Mesodermal cell (in vitro differentiated cells): ENCODE measurements around the gene PALM.

ENCODE experiments used
- H3K27ac ChIP-seq: 2 replicates; pipeline ENCODE4 v1.7.0; 2013; ENCODE audit warnings: mild to moderate bottlenecking, low read depth, low read length, moderate library complexity; ENCODE audit not compliant: severe bottlenecking
- H3K36me3 ChIP-seq: 2 replicates; pipeline ENCODE4 v1.7.1; 2013; ENCODE audit warnings: mild to moderate bottlenecking, low read length, moderate library complexity; ENCODE audit not compliant: control insufficient read depth, insufficient read depth
- H3K4me1 ChIP-seq: one replicate; pipeline ENCODE4 v1.7.1; 2013; ENCODE audit warnings: mild to moderate bottlenecking, low read length; ENCODE audit not compliant: insufficient read depth, control insufficient read depth, poor library complexity, severe bottlenecking
- H3K4me3 ChIP-seq: 2 replicates; pipeline ENCODE4 v1.7.0; 2013; ENCODE audit warnings: low read length, control low read depth, mild to moderate bottlenecking; ENCODE audit not compliant: insufficient read depth, poor library complexity, severe bottlenecking; ENCODE audit errors: extremely low read depth
- H3K9me3 ChIP-seq: 2 replicates; pipeline ENCODE4 v1.7.1; 2013; ENCODE audit warnings: mild to moderate bottlenecking, low read length, moderate library complexity; ENCODE audit not compliant: control insufficient read depth
- WGBS, 2 experiments: methylation state at CpG; one replicate each; pipeline ENCODE4 v1.1.5; 2013; ENCODE audit warnings: missing lambda C conversion rate in 2 of 2; ENCODE audit not compliant: insufficient coverage in 2 of 2; 5-methylcytosine and 5-hydroxymethylcytosine counted together

The PALM gene

DNA sequence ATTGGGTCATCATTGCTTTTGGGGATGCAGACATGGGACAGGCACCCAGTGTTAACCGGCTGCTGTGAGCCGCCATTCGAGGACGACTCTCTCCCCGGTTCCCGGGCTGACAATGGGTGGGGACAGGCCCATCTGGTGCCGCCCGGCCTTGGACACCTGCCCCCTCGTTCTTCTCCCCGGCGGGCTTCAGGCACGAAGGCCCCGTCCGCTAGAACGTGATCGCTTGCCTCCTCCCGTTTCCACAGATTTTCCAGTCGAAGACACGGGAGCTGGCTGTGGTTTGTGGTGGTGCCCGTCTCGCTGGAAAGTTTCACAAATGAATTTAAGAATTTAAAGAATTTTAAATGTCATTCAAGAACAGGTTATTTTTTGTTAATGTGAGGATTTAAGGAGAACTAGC is 2.0 kb downstream of the PALM start:
- Histone ChIP-seq H3K27ac (no peak overlapping the region), H3K36me3 (peaks cover 12% of the 10 kb centered on the region), H3K9me3 (peaks cover 16% of the 10 kb centered on the region), H3K4me1 (peaks cover 6% of the 10 kb centered on the region), H3K4me3 (no peak overlapping the region)
- WGBS, 2 experiments, result 88% methylated on average over 14 to 17 of the region's 21 CpGs

DNA sequence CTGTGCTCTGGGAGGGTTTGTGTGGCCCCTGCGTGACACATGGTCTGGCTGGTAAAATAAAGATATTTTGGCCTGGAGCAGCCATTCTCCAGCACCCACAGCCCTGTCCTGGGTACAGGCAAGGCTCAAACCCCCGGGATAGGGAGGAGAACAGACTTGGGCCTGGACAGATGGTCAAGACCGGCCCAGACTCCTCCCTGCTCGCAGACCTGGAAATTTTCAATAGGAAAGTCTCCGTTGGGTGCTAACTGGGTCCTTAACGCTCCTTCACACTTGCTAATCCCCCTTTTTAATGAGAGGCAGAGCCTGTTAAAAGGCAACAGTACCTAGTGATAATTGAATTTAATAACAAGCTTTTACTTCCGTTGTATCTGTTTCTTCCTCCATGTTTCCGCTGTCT is 2.5 kb downstream of the PALM start:
- Histone ChIP-seq H3K4me1 (peaks cover 6% of the 10 kb centered on the region), H3K36me3 (peaks cover 12% of the 10 kb centered on the region), H3K9me3 (peaks cover 17% of the 10 kb centered on the region), H3K4me3 (no peak overlapping the region), H3K27ac (peak overlapping the region; percentile 8)
- 55 to 70% methylated on average over 6 to 8 of the region's 8 CpGs for WGBS, 2 experiments

DNA sequence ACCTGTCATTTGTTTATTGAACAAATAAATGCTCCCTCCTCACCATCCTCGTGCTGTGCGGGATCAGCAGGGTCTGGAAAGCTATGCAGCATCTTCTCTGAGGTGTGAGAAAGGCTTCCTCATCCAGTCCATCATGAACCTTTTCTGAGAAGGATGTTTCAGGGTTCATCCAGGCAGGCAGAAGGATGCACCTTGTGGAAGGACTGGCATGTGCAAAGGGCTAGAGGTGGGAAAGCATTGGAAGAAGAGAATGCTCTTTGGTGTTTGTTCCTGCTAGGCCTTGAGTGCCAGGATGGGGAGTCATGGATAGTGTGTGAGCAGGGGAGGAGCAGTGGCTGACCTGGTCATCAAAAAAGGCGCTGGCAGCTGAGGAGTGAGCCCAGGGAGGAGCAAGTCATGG is 6.6 kb downstream of the PALM start:
- Histone ChIP-seq H3K9me3 (peaks cover 11% of the 10 kb centered on the region), H3K4me3 (no peak overlapping the region), H3K4me1 (no peaks in the 10 kb centered on the region), H3K27ac (no peak overlapping the region), H3K36me3 (peaks cover 16% of the 10 kb centered on the region)
- 100% methylated on average over 1 to 3 of the region's 3 CpGs for WGBS, 2 experiments

DNA sequence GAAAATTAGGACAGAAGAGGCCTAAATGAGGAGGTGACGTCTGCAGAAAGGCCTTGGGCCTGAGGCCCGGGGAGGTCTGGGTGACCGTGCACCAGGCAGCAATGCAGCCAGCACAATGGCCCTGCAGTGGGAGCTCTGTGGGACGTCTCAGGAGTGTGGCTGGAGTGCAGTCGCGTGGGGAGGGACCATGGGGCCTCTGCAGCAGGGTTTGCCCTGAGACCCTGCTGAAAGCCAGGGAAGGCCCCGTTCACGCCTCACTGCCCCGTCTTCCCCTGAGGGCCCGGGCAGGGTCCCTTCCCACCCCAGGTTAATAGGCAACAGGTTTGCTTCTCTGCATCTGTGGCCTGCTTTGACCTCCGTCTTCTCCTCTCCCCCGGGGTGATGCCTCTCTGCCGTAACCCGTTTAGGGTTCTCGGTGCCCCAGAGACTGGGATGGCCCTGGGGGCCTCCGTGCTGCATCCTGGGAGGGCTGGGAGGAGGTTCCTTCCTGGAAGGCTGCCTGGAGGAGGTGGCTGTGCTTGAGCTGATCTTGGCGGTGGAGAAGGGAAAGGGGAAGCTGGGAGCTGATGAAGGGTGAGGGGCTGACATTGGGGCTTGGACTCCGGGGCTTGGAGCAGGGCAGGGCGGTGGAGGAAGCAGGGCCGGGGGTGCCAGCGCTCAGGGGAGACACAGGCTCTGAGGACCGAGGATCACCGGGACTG is 9.7 kb downstream of the PALM start:
- Histone ChIP-seq H3K4me3 (no peak overlapping the region), H3K4me1 (no peaks in the 10 kb centered on the region), H3K36me3 (peaks cover 12% of the 10 kb centered on the region), H3K9me3 (peaks cover 11% of the 10 kb centered on the region), H3K27ac (peak overlapping the region; percentile 36)
- 73 to 76% methylated on average over 17 to 21 of the region's 23 CpGs for WGBS, 2 experiments

DNA sequence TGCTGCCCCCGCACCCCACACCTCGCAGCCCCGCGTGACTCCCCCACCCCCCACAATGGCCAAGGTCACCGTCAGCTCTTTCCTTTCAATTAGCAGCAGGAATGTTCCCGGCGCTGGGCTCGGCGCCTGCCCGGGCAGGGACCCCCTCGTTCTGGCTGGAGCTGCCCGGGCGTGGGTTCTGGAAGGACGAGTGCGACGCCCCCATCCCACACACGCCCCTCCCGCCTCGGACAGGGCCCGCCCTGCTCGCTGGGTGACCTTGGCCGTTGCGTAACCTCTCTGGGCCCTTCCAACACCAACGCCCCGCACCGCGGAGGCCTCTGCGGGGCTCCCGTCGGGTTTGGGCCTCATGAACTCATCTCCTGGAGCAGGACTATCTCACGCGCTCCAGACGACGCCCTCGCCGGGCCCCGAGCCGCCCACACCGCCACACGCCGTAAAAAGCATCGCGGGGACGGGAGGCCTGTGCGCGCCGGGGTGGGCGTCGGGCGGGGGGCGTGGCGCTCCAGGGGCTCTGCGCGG is 10.3 kb downstream of the PALM start:
- Histone ChIP-seq H3K9me3 (peaks cover 11% of the 10 kb centered on the region), H3K4me1 (no peaks in the 10 kb centered on the region), H3K27ac (no peak overlapping the region), H3K4me3 (no peak overlapping the region), H3K36me3 (peaks cover 12% of the 10 kb centered on the region)
- WGBS, 2 experiments, result 91 to 92% methylated on average over 38 to 50 of the region's 54 CpGs

DNA sequence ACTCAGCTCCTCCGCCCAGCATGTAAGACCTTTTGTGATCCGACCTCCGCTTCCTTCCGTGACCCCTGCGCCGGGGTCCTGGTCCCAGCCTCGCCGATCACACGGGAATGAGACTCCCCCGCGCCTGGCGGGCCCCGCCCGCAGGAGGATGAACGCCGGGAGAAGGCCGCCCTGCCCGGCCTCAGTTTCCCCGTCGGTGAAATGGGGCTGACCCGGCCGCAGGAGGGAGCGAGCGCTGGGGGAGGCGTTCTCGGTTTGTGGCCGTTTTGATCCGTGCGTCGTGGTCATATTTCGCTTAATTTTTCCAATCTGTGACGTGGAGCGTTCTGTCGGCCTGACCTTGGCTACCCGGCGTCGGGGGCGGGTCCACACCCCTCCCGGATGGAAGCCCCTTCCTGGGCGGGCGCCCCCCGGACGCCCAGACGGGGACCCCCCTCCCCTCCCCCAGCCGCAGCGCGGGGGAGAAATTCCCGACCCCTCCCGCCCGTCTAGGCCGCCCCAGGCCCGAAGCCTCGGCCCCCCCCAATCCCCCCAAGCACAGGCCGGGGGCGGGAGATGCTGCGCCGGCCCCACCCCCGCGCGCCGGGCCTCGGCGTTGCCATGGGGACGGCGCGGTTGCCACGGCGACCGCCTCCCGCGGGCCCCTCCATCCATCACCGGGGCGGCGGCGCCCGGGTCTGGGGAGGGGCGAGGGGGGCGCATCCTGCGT is 11.1 kb downstream of the PALM start:
- H3K27ac ChIP-seq, result no peak overlapping the region
- no peak overlapping the region for H3K4me3 ChIP-seq
- H3K9me3 ChIP-seq, result peaks cover 8% of the 10 kb centered on the region
- no peaks in the 10 kb centered on the region for H3K4me1 ChIP-seq
- WGBS, 2 experiments, result 94 to 95% methylated on average over 39 to 46 of the region's 79 CpGs
- H3K36me3 ChIP-seq, result peaks cover 12% of the 10 kb centered on the region

DNA sequence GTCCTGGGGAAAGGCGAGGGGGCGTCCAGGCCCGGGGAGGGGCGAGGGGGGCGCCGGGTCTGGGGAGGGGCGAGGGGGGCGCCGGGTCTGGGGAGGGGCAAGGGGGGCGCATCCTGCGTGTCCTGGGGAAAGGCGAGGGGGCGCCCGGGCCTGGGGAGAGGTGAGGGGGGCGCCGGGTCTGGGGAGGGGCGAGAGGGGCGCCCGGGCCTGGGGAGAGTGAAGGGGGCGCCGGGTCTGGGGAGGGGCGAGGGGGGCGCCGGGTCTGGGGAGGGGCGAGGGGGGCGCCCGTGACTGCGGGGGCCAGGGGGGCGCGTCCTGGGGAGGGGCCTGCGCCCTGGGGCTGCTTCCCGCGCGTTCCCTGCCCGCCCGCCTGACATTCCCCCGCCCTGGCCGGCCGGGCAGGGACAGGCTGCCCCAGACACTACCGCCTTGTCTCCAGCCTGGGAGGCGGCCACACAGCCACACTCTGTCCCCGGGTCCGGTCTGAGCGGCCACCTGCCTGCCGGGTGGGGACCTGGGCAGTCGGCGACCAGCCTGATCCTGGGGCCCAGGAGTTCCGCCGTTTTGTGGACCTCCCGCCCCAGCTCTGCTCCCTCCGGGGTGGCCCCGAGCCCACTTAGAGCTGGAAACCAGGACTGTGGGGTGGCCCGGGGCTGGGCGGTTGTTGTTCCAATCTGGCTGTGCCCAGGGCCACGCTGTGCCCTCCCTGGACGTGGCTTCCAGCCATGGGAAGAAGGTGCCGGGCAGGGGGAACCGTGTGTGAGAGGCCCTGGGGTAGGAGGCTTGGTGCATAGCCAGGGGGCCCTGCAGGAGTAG is 11.8 kb downstream of the PALM start:
- 83 to 85% methylated on average over 24 to 30 of the region's 58 CpGs for WGBS, 2 experiments
- H3K27ac ChIP-seq, result no peak overlapping the region

DNA sequence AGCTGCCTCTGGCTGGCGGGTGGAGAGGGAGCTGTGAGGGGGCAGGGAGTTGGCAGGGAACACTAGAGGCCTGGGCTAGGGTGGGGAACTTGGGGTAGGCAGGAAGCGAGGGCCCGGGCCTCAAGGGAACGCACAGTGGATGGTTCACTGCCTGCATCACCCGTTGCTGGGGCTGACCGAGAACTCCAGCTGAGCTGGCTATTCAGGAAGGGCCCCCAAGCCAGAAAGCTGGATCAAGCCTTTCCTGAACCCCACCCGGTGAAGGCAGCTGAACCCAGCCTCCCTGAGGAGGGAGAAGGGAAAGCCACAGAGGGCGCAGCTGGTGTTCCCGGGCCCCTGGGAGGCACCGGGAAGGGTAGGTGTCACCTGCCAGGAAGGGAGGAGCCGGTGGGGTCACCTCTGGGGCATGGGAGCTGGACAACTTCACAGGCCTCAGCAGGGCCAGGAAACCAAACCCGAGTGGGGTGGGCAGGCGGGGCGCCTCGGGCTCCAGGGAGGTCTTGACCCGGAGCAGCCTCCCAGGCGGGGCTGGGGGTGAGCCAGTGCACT is 13.9 kb downstream of the PALM start:
- Histone ChIP-seq H3K4me3 (no peak overlapping the region), H3K9me3 (no peaks in the 10 kb centered on the region), H3K4me1 (no peaks in the 10 kb centered on the region), H3K36me3 (peaks cover 12% of the 10 kb centered on the region), H3K27ac (no peak overlapping the region)
- WGBS, 2 experiments, result 93 to 96% methylated on average over 11 to 14 of the region's 17 CpGs

More for the DNA sequence above, 11.8 kb downstream of the PALM start:
- peaks cover 3% of the 10 kb centered on the region for H3K9me3 ChIP-seq
- no peak overlapping the region for H3K4me3 ChIP-seq
- H3K36me3 ChIP-seq, result peaks cover 6% of the 10 kb centered on the region
- H3K4me1 ChIP-seq, result no peaks in the 10 kb centered on the region

DNA sequence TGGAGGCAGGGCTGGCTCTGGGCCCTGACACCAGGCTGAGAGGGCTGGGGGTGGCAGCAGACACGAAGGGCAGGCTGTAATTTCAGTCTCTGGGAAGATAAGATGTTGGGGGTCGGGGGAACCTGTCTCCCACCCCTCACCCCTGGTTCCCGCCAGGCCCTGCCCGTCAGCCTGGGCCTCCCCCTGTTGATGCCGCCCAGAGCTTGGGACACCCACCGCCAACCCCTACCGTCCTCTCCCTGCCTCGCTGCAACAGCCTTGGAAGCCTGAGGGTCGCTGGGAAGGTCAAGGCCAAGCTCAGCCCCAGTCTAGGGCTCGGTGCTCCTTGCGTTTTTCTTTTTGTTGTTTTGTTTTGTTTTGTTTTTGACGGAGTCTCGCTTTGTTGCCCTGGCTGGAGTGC is 14.5 kb downstream of the PALM start:
- 97 to 100% methylated on average over 4 to 10 of the region's 13 CpGs for WGBS, 2 experiments
- Histone ChIP-seq H3K36me3 (peaks cover 15% of the 10 kb centered on the region), H3K4me1 (no peaks in the 10 kb centered on the region), H3K4me3 (no peak overlapping the region), H3K27ac (no peak overlapping the region), H3K9me3 (no peaks in the 10 kb centered on the region)

DNA sequence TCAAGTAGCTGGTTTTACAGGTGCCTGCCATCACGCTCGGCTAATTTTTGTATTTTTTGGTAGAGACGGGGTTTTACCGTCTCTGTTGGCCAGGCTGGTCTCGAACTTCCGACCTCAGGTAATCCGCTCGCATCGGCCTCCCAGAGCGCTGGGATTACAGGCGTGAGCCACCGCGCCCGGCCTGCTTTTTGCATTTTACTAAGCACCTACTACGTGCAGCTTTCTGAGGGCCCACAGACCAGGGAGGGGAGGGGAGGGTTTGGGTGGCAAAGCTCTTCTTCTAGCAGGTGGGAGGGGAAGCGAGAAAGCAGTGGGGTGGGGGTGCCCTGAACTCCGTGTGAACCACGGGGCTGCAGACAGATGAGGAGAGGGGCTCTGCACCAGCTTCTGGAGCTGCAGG is 15.0 kb downstream of the PALM start:
- H3K36me3 ChIP-seq, result peaks cover 15% of the 10 kb centered on the region
- 90 to 92% methylated on average over 14 to 15 of the region's 18 CpGs for WGBS, 2 experiments
- H3K27ac ChIP-seq, result no peak overlapping the region
- no peaks in the 10 kb centered on the region for H3K4me1 ChIP-seq
- no peaks in the 10 kb centered on the region for H3K9me3 ChIP-seq
- no peak overlapping the region for H3K4me3 ChIP-seq
